Stimulated activated CD8-positive, alpha-beta memory T cell treated with anti-CD3 and anti-CD28 coated beads, Interleukin-7, amount 100 ng/mL, for 48 hours (primary cell): ENCODE data around the gene TCP10L.
"Not testable (repeated sequence)": the region's sequence is repeated elsewhere in the genome, so short reads cannot be mapped to it uniquely, and the experiment has no call there.

Experiments
- DNase-seq, 2 donors: peaks; one replicate each; pipeline ENCODE4 v3.0.0-alpha.2; 2020; ENCODE audit warnings: low read depth in 1 of 2; ENCODE audit errors: extremely low read depth in 1 of 2

Gene TCP10L, protein sequence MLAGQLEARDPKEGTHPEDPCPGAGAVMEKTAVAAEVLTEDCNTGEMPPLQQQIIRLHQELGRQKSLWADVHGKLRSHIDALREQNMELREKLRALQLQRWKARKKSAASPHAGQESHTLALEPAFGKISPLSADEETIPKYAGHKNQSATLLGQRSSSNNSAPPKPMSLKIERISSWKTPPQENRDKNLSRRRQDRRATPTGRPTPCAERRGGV

DNA sequence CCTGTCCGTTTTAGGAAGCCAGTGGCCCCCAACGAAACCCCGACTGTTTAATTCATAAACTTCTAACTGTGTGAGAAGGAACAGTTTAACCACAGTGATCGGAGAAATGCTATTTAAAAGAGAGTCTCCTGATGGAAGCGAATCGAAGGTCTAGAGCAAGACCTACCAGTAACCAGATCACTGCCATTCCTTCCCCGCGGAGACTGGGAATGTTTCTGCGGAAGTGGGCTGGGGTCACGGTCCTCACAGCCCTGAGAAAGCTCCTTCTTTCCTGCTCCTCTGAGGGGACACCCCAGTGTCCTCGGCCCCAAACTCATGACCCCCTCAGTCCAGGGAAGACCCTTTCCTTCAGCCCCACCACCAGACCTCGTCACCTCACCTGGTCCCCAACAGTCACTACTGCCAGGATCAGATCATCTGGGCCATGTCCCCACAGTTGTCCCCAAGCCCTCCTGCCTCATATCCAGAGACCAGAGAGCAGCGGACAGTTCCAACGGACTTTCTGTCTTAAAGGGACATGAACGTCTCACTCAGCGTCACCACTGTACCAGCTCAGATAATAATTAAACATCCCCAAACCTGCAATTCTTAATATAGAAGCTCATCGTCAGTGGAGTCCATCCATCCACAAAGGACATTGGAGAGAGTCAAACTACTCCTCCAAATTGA lies at the start of gene TCP10L:
Gene TCP10L (minus strand): TSS at position 482 of the 669 bp plus-strand sequence. CDS start 1,219 bp downstream, outside the sequence.
- DNase-seq, result no peak

DNA sequence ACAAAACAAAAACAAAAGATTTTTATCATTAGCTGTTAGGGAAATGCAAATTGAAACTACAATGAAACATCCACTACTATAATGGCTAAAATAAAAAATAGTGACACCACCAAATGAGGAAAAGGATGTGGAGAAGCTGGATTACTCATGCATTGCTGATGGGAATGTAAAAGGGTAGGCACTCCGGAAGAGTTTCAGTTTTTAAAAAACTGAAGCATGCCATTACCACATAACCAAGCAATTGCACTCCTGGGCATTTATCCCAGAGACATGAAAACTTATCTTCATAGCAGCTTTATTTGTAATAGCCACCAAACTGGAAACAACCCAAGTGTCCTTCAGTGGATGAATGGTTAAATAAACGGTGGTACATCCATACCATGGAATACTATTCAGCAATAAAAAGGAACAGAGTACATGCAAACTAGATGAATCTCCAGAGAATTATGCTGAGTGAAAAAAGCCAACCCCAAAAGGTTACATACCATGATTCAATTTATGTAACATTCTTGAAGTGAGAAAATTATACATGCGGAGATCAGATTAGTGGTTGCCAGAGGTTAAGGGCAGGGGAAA lies 41.4 kb upstream of the TCP10L start:
- no peak for DNase-seq

DNA sequence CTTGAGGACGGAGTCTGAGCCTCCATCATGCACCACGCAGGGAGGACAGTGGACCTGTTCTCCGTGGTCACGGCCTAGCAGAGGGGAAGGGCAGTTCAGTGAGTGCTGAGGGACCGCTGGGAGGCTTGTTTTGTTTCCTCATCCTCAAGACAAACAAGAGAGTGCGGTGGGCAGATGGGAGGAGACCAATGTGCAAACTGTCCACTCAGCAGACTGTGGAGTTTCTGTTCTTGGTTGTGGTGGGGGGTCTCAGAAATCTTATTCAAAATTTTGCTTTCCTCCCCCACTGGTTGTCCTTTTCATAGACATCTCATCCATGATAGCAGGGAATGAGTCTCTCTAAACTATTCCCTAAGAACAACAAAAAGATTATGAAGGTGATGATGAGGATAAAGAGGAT lies 32.9 kb upstream of the TCP10L start:
- not testable (repeated sequence) for DNase-seq

DNA sequence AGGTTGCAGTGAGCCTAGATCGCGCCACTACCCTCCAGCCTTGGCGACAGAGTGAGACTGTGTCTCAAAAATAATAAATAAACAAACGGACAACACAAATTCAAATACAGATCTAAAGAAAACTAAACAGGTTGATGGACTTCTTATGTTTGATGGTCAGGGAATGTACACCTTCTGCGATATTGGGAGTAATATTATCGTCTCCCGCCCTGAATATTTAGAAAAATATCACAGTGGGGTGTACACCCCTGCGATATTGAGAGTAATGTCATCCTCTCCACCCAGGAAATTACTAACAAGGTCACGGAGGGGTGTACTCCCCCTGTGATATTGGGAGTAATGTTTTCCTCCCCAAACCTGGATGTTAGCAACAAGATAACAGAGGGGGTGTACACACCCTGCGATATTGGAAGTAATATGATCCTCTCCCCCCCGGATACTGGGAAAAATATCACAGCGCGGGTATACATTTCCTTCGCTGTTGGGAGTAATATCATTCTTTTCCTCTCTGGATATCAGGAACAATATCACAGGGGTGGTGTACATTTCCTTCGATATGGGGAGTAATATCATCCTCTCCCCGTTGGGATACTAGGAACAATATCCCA lies 28.2 kb upstream of the TCP10L start:
- no peak for DNase-seq

DNA sequence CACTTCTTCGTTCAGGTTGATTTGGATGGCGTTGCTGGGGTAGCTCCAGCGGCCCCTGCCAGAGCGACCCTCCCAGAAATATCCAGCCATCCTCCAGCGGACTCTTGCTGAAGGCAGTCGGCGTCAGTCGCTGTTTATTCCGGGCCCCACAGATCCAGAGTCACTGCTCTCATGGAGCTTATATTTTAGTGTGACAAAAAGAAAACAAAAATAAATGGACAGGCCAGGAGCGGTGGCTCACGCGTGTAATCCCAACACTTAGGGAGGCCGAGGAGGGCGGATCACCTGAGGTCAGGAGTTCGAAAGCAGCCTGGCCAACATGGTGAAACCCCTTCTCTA lies 27.6 kb upstream of the TCP10L start:
- DNase-seq, result no peak

DNA sequence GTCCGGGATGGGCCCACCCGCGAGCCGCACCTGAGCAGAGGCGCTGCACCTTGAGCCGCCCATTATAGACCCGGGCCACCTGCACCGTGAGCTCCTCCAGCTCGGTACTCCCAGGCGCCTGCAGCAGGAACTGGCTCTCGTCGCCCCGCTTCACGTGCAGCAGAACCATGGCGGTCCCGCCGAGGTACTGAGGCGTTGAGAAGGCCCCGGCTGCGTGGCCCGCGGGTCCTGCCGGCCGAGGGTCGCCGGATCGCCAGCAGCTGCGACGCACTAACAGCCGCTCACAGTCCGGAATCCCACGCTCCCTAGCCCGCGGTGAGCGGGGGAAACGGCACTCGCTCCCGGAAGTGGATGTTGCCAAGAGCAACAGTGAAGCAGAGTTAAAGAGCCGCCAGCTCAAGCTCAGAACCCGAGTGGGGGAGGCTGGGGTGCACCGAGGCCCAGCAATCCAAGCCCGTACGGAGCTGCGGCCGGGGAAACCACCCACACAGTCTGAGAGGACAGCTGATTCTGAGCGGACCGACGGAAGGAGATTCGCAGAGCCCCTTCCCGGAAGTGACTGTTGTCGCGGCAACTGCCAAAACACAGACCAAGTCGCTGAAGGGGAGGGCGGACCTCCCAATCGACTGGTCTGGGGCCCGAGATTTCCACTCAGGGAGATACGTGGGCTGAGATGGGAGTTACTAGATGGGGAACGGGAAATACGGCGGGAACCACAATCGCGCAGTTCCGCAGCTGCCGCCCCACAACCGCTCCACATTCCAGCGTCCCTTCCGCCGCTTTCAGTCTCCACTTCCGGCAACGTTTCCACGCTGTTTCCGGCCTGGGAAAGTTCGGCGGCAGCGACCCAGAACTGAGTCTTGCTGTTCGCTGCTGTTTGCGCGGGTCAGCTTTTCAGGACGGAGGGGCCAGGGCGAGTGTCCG lies 27.0 kb upstream of the TCP10L start, which contains the start of gene CFAP298:
Gene CFAP298 (minus strand): TSS at position 303 of the 924 bp plus-strand sequence. CDS start 134 bp downstream, at position 169.
- DNase-seq, result peak; percentile 71 to 82

DNA sequence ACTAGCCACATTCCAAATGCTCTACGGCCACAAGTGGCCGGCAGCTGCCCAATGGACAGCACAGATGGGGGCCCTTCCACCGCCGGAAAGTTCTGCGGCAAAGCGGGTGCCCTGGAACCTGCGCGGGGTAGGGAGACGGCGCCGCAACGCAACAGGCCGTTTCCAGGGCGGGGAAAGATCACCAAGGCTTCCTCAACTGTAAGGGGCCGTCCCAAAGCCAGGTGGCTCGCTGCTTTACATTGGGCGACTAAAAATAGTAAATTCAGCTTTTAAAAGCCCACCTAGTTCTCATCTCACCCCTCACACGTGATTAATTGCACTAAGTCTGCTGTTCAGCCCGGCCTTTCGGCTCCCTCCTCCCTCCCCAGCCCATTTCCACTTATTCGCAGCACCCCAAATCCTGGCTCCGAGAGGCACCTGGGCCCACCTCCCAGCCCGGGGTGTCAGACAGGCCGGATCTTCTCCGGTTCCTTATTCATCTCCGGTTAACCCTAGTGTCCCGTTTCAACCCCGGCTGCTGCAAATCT lies 26.2 kb upstream of the TCP10L start:
- no peak for DNase-seq

DNA sequence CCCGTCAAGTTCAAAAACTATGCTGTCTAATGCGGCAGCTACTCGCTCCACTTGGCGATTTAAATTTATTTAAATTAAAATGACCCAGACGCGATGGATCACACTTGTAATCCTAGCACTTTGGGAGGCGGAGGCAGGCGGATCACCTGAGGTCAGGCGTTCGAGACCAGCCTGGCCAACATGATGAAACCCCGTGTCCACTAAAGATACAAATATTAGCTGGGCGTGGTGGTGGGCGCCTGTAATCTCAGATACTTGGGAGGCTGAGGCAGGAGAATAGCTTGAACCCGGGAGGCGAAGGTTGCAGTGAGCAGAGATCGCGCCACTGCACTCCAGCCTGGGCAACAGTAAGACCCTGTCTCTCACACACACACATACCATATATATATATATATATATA lies 25.6 kb upstream of the TCP10L start:
- not testable (repeated sequence) for DNase-seq

DNA sequence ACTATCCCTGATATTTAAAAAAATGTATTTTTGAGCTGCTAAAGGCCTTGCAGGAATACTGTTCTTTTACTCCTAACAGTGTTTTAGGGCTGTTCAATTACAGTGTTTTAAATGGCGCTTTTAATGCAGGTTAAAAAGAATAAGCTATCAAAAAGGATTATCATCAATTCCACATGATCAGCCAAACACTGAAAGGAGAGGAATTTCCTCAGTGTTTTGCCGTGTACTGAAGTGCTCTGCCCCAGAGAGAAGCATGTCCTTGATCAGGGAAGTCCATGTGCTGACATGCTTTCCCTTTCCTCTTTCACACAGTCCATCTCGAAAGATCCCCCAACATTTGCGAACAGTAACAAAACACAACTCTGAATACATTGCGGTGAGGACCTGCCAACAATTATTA lies 23.5 kb upstream of the TCP10L start:
- no peak for DNase-seq

DNA sequence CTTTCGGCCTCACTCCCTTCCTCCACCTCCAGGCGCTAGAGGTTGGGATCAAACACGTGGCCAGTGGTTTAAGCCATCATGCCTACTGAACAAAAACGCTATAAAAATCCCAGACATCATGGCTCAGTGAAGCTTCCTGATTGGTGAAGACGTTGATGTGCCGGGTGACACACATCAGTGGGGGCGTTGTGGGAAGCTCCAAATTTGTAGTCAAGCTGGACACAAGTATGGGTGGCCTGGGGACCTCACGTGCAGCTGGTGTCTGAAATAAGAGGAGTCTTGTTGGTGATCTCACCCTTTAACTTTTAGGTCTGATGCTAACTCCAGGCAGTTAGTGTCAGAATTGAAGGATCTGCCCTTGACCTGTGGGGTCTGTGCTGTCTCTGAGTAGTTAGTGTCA lies 20.1 kb upstream of the TCP10L start:
- DNase-seq, result no peak

DNA sequence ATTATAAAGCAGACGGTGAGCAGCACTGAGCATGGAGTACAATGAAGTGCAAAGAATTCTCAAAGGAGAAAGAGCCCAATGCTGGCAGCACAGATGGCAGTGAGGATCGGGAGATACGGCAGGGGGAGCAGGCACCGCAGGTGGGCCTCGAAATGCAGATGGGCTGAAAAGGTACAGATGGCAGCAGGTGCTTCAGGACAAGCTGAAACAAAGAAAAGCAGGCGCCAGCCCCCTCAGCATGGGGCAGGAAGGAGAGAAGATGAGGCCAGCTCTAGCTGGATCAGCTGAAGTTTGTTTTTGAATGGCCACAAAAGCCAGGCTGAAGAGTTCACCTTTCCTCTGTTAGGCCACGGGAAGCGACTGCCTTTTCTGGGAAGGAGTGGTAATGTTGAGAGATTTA lies 19.1 kb upstream of the TCP10L start:
- no peak for DNase-seq

DNA sequence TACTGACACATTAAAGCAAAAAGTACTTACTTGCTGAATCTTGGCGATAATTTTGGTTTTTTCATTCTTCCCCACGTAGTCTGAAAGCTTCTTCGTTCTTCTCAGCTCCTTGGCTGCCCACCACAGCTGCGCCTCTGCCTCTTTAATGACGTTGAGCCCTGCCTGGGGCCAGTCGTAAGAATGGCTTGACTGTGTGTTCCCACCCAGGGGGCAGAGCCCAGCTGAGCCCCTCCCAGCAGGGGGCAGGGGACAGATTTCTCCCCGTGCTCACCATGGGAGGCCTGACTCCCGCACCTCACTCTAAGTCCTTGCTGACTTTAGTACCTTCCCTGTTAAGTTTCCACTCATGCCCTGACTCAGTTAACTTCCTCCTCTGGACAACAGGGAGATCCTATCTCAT lies 17.8 kb upstream of the TCP10L start:
- no peak for DNase-seq

DNA sequence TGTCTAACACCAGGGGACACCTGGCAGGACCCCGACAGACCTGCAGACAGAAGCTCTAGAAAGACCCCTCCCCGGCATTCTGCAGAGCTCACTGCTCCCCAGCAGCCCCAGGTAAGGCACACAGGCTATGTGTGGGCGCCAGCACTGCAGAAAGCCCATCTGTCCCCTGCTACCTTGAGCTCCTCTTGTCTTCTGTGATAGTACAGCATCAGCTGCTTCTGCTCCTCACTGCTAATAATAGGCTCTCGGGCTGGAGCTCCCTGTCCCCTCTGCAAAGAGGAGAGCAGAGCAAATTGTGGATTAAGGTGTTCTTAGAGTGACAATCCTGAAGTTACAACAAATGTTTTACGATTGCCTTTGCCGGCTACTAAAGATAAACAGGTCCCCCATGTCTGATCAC lies 16.8 kb upstream of the TCP10L start:
- DNase-seq, result no peak

DNA sequence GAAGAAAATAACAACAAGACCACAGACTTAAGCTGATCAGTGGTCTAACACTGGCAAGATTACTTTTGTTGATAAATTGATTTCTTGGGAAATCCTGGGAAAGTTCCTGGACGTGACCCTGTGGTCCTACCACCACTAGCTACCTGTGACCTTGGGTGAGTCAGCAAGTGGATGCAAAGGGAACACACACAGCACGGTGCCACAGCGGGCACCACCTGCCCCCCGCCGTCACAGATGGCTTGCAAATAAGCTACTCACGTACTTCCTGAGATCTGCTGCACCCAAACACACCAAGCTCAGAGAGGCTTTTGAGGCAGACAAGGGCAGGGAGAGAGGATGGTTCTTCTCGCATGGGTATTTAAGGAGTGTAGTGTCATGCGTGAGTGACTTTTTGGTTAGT lies 14.2 kb upstream of the TCP10L start:
- no peak for DNase-seq

DNA sequence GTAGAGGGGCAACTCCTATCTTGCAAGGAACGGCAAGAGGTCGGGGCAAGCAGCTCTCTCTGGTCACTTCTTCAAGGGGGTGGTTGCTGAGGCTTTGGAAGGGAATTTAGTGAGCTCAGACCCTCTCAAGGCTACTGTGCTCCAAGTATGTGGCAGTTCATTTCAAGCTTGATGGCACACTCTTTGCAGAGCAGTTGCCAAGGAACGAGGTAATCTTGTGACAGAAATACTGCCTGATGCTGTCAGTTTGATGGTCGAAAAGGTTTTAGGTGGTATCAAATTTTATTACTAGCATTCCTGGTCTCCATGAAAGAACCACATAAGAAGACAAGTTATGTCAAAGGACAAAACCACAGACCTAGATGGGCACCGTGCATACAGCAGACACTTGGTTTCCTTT lies 13.8 kb upstream of the TCP10L start:
- no peak for DNase-seq

DNA sequence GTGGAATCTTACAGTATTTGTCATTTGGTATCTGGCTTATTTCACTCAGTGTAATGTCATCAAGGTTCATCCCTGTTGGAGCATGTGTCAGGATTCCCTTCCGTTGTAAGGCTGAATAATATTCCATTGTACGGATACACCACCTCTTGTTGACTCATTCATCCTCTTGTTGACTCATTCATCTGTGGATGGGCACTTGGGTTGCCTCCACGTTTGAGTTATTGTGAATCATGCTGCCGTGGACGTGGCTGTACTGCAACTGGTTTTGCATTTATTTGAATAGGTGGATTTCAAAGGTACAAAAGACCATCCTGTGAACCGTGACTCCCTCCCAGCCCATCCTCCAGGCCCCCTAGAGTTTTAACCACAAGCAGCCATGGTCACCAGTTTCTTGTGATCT lies 11.9 kb upstream of the TCP10L start:
- DNase-seq, result no peak

DNA sequence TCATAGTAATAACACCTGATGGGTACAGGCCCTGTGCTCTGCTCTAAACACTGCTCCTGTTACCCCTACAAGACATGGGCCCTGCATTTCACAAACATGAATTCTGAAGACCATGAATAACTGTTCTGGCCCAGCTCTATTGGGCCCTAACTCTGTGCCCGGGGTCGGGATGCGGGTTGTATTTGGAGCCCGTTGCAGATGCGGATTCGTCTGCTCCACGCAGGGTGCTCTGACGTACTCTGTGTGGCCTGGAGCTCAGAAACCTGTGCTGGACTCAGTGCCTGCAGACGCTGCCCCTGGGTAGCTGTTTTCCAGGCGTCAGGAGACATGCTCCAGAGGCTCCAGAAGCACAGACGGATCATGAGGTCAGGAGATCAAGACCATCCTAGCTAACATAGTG lies 10.1 kb upstream of the TCP10L start:
- no peak for DNase-seq

DNA sequence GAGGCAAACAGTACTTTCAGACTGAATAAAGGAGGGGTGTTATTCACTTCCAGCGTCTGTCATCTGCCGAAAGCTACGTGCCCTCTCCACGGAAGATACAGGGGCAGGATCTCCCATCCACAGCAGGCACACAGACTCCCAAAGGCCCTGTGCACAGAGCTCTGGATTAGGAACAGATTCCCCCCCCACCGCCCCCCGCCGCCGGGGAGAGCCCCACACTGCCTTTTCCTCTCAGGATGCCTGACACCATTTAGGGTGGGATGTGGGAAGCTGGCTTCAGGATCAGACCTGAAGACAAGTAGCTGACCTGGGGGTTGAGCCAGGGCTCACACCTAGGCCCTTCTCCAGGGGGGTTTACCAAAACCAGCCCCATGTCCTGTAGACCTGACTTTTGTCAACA lies 8.4 kb upstream of the TCP10L start:
- no peak for DNase-seq

DNA sequence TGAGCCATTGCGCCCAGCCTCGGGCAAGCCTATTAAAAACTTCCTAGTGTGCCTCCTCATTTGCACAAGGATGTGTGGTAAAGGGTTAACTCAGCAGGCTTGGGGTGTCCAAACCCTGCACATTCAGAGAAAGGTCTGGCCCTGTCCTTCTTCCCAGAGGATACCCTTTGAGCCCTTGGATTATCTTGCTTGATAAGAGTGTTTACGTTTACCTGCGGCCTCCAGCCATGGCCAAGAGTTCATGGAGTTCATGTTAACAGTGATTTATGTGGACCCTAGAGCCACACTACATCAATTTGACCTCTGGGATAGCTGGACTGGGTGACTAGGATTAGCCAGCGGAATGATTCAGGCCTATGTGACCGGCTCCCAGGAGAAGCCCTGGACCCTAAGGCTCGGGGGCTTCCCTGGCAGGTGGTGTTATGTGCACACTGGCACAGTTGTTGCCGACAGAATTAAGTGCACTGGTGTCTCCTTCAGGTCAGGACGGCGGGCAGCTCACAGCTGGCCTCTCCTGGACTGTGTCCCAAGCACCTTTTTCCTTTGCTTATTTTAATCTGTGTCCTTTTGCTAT lies 7.7 kb upstream of the TCP10L start:
- no peak for DNase-seq

DNA sequence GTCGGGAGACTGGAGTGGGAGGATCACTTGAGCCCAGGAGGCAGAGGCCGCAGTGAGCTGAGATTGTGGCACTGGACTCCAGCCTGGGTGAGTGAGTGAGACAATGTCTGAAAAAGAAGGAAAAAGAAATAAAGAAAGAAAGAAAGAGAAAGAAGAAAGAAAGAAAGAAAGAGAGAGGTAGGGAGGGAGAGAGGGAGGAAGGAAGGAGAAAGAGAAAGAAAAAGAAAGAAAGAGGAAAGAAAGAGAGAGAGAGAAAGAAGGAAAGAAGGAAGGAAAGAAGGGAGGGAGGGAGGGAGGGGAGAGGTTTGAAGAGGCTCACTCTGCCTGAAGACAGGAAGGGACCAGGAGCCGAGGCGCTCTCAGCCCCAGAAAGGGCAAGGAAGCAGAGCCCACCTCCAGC lies 4.8 kb upstream of the TCP10L start:
- no peak for DNase-seq
